ENCODE data around the gene TTLL1. TPM values are rescaled to one million over a fixed set of nuclear protein-coding genes. Genes with fewer than 3 reads are reported as not detected.

Gene TTLL1
- total RNA-seq, 1 experiment from 2014 or later = 3.3 TPM

DNA sequence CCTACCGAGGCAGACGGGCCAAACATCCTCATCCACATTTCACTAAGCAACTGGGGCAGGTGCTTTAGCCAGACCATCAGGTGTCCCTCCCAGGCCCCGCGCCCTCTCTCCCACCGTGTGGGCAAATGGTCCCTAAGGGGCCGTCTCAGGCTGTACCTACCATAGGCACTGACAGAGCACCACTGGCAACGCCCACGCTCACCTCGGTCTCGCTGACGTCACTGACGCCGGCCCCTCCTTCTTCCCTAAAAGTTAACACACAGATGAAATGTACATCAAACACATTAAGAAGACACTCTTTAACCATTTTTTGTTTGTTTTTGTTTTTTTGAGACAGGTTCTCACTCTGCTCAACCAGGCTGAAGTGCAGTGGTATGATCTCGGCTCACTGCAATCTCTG, 9.4 kb downstream of the TTLL1 start:
- Mint-ChIP-seq H3K36me3 (ENCODE audit: insufficient read depth, unreplicated experiment) (peaks cover 4% of the 10 kb centered on the region), H3K27me3 (ENCODE audit: unreplicated experiment) (no peaks in the 10 kb centered on the region), H3K4me1 (ENCODE audit: low read depth, unreplicated experiment) (peaks cover 22% of the 10 kb centered on the region), H3K9me3 (ENCODE audit: low read depth, unreplicated experiment) (no peaks in the 10 kb centered on the region), H3K27ac (ENCODE audit: unreplicated experiment) (no peak overlapping the region), H3K4me3 (ENCODE audit: low read depth, unreplicated experiment) (no peak overlapping the region)
- intact Hi-C loops (cut with micrococcal nuclease; ENCODE audit: unreplicated experiment) = no loop called here
- CTCF ChIA-PET = no interaction called here
- DNase-seq = no peak
- no TSS peak for BruUV-seq (replicated peaks)
- TF ChIP-seq, protein P1, sequence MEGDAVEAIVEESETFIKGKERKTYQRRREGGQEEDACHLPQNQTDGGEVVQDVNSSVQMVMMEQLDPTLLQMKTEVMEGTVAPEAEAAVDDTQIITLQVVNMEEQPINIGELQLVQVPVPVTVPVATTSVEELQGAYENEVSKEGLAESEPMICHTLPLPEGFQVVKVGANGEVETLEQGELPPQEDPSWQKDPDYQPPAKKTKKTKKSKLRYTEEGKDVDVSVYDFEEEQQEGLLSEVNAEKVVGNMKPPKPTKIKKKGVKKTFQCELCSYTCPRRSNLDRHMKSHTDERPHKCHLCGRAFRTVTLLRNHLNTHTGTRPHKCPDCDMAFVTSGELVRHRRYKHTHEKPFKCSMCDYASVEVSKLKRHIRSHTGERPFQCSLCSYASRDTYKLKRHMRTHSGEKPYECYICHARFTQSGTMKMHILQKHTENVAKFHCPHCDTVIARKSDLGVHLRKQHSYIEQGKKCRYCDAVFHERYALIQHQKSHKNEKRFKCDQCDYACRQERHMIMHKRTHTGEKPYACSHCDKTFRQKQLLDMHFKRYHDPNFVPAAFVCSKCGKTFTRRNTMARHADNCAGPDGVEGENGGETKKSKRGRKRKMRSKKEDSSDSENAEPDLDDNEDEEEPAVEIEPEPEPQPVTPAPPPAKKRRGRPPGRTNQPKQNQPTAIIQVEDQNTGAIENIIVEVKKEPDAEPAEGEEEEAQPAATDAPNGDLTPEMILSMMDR (IDR thresholded peaks at IDR 0.05; ENCODE audit: unreplicated experiment) = no peak

DNA sequence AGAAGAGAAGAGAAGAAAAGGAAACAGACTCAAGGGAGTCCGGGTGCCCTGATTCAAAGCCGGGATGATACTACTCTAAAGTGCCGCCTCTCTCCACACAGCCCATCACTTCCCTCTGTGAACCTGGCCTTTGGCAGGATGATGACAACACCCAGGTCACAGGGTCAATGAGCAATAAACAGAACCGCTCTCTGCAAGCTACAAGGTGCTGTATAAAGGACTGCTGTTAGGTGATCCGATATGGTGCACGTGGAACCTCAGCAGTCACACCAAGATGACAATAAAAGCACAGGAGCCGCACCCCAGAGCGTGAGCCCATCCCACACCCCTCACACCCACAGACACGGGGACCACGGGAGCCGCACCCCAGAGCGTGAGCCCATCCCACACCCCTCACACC, 10.7 kb downstream of the TTLL1 start:
- H3K27ac Mint-ChIP-seq (ENCODE audit: unreplicated experiment) = no peak overlapping the region
- no peaks in the 10 kb centered on the region for H3K27me3 Mint-ChIP-seq (ENCODE audit: unreplicated experiment)
- TF ChIP-seq, protein P1 (IDR thresholded peaks at IDR 0.05; ENCODE audit: unreplicated experiment) = no peak
- BruUV-seq (replicated peaks) = no TSS peak
- no peak for DNase-seq
- H3K36me3 Mint-ChIP-seq (ENCODE audit: insufficient read depth, unreplicated experiment) = peaks cover 4% of the 10 kb centered on the region
- CTCF ChIA-PET = no interaction called here
- H3K4me1 Mint-ChIP-seq (ENCODE audit: low read depth, unreplicated experiment) = peaks cover 22% of the 10 kb centered on the region
- intact Hi-C loops (cut with micrococcal nuclease; ENCODE audit: unreplicated experiment) = no loop called here
- H3K4me3 Mint-ChIP-seq (ENCODE audit: low read depth, unreplicated experiment) = no peak overlapping the region
- no peaks in the 10 kb centered on the region for H3K9me3 Mint-ChIP-seq (ENCODE audit: low read depth, unreplicated experiment)

DNA sequence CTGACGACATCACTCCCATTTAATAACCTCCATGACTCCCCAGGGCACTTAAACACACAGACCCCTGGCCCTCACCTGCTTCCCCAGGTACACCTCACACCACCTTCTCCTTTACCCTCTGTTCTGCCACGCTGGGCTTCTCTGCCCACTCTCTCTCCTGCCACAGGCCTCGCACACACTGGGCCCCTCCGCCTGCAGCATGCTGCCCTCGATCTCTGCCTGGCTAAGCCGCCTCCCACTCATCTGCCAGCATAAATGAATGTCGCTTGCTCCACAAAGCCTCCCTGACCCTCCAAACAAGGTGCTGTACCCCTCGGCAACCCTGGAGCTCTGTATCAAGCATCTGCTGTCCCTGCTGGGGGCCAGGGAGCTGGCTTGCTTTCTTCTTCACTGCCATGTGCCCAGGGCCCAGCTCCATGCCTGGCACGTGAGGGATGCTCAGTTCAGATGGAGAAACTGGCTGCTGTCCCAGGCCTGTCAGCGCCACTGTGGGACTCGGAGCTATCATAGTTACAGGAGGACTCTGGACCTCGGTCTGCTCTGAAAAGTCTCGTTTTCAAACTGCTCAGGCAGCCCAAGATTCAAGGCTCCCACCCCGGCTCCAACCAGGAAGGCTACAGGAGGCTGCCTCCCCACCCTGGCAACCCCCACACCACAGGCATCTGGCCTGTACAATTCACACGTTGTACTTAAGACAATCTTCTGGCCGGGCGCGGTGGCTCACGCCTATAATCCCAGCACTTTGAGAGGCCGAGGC, 11.9 kb downstream of the TTLL1 start:
- DNase-seq = no peak
- peaks cover 22% of the 10 kb centered on the region for H3K4me1 Mint-ChIP-seq (ENCODE audit: low read depth, unreplicated experiment)
- intact Hi-C loops (cut with micrococcal nuclease; ENCODE audit: unreplicated experiment) = no loop called here
- peaks cover 4% of the 10 kb centered on the region for H3K36me3 Mint-ChIP-seq (ENCODE audit: insufficient read depth, unreplicated experiment)
- BruUV-seq (replicated peaks) = no TSS peak
- CTCF ChIA-PET = interaction anchor here (0.5 kb wide), 1 partner anchor 286 kb away, joined by 6 read pairs; no protein-coding TSS in a partner anchor
- no peaks in the 10 kb centered on the region for H3K27me3 Mint-ChIP-seq (ENCODE audit: unreplicated experiment)
- no peak overlapping the region for H3K4me3 Mint-ChIP-seq (ENCODE audit: low read depth, unreplicated experiment)
- no peak overlapping the region for H3K27ac Mint-ChIP-seq (ENCODE audit: unreplicated experiment)
- TF ChIP-seq, protein P1 (IDR thresholded peaks at IDR 0.05; ENCODE audit: unreplicated experiment) = no peak
- no peaks in the 10 kb centered on the region for H3K9me3 Mint-ChIP-seq (ENCODE audit: low read depth, unreplicated experiment)

DNA sequence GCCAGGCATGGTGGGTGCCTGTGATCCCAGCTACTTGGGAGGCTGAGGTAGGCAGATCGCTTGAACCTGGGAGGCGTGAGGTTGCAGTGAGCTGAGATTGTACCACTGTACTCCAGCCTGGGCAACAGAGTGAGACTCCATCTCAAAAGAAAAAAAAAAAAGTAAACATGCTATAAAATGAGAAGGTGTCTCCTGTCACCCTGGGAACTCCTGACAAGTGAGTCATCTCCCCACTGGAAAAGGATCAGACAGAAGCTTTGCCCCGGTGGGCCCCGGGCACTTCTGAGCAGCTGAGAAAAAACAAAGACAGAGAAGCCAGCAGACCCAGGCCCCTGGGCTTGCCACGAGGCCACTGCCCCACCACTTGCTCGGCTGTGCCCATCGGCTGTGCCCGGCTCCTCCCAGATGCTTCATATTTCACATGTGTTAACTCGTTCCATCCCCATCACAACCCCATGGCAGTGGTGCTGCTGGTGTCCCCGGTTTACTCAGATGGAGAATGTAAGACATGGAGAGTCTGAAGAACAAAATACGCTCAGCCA, 22.3 kb downstream of the TTLL1 start:
- no peaks in the 10 kb centered on the region for H3K9me3 Mint-ChIP-seq (ENCODE audit: low read depth, unreplicated experiment)
- H3K27ac Mint-ChIP-seq (ENCODE audit: unreplicated experiment) = no peak overlapping the region
- H3K27me3 Mint-ChIP-seq (ENCODE audit: unreplicated experiment) = no peaks in the 10 kb centered on the region
- TF ChIP-seq, protein P1 (IDR thresholded peaks at IDR 0.05; ENCODE audit: unreplicated experiment) = no peak
- BruUV-seq (replicated peaks) = no TSS peak
- no peak for DNase-seq
- H3K4me3 Mint-ChIP-seq (ENCODE audit: low read depth, unreplicated experiment) = no peak overlapping the region
- intact Hi-C loops (cut with micrococcal nuclease; ENCODE audit: unreplicated experiment) = no loop called here
- H3K4me1 Mint-ChIP-seq (ENCODE audit: low read depth, unreplicated experiment) = peaks cover 7% of the 10 kb centered on the region
- CTCF ChIA-PET = no interaction called here
- H3K36me3 Mint-ChIP-seq (ENCODE audit: insufficient read depth, unreplicated experiment) = no peaks in the 10 kb centered on the region
